Common myeloid progenitor, CD34-positive (primary cell): Measurements from ENCODE around the gene SUCLG1.
A peak's percentile ranks its signal among the peaks of the same experiment; 100 is the strongest.
"Not testable (repeated sequence)": the region's sequence is repeated elsewhere in the genome, so short reads cannot be mapped to it uniquely, and the experiment has no call there.

ENCODE experiments used
- CTCF ChIA-PET: fragments of 350-600 bp; sonication (Branson Sonifier 250); formaldehyde crosslinking; loops from one replicate; lab custom pipeline; 2021; ENCODE audit warnings: antibody characterized with exemption; lab: Charles Lee
- POLR2A ChIA-PET: fragments of 350-600 bp; sonication (Branson Sonifier 250); formaldehyde crosslinking; loops from one replicate; lab custom pipeline; 2021; ENCODE audit warnings: antibody characterized with exemption; lab: Charles Lee
- DNase-seq, 3 donors: peaks; one replicate each; pipeline versions ENCODE4 v3.0.0 to v3.0.0-alpha.2; 2013
- H3K27ac ChIP-seq, 2 experiments: 1 replicate in 1 of 2; 2 replicates in 1 of 2; pipeline ENCODE4 v1.7.0; 2013; ENCODE audit warnings: inconsistent platforms in 2 of 2, low read length in 2 of 2, mild to moderate bottlenecking in 2 of 2, low read depth in 1 of 2, moderate library complexity in 1 of 2; ENCODE audit not compliant: severe bottlenecking in 2 of 2, insufficient read depth in 1 of 2, poor library complexity in 1 of 2
- H3K27me3 ChIP-seq, 5 experiments: replicated peaks in 2 of 5; 1 replicate in 3 of 5; 2 replicates in 2 of 5; pipeline versions ENCODE4 v1.6.1 to v1.7.0; 2013; ENCODE audit warnings: low read length in 4 of 5, mild to moderate bottlenecking in 2 of 5, moderate library complexity in 2 of 5, inconsistent platforms in 1 of 5; ENCODE audit not compliant: insufficient read depth in 5 of 5, control insufficient read depth in 4 of 5
- H3K36me3 ChIP-seq, 4 experiments: 1 replicate in 2 of 4; 2 replicates in 2 of 4; pipeline versions ENCODE4 v1.6.1 to v1.7.0; 2013; ENCODE audit warnings: low read length in 3 of 4, control low read depth in 1 of 4, mild to moderate bottlenecking in 1 of 4; ENCODE audit not compliant: control insufficient read depth in 4 of 4, insufficient read depth in 4 of 4
- H3K4me1 ChIP-seq, 4 experiments: 1 replicate in 3 of 4; 2 replicates in 1 of 4; pipeline versions ENCODE4 v1.6.1 to v1.7.1; 2013; ENCODE audit warnings: low read length in 3 of 4, mild to moderate bottlenecking in 3 of 4, control low read depth in 1 of 4, inconsistent platforms in 1 of 4, moderate library complexity in 1 of 4; ENCODE audit not compliant: control insufficient read depth in 4 of 4, insufficient read depth in 4 of 4; ENCODE audit errors: control extremely low read depth in 1 of 4
- H3K4me3 ChIP-seq, 7 experiments: 1 replicate in 4 of 7; 2 replicates in 3 of 7; pipeline versions ENCODE4 v1.5.1 to v1.7.0; 2013; ENCODE audit warnings: mild to moderate bottlenecking in 7 of 7, low read length in 6 of 7, moderate library complexity in 6 of 7, inconsistent platforms in 2 of 7, low read depth in 2 of 7, control low read depth in 1 of 7; ENCODE audit not compliant: insufficient read depth in 4 of 7, control insufficient read depth in 1 of 7; ENCODE audit errors: extremely low read depth in 1 of 7
- H3K9me3 ChIP-seq, 5 experiments: 1 replicate in 4 of 5; 2 replicates in 1 of 5; pipeline versions ENCODE4 v1.6.1 to v1.7.1; 2013; ENCODE audit warnings: low read length in 4 of 5, mild to moderate bottlenecking in 2 of 5, inconsistent platforms in 1 of 5, low read depth in 1 of 5, moderate library complexity in 1 of 5; ENCODE audit not compliant: control insufficient read depth in 4 of 5, insufficient read depth in 2 of 5; ENCODE audit errors: control extremely low read depth in 1 of 5
- WGBS: methylation state at CpG from one replicate; pipeline ENCODE4 v1.1.5; 2013; ENCODE audit not compliant: insufficient coverage; 5-methylcytosine and 5-hydroxymethylcytosine counted together

Gene SUCLG1

GRCh38 chr2:84482603-84483002 is 23.5 kb upstream of the SUCLG1 start:
- CTCF ChIA-PET = interaction anchor here (1.3 kb wide), 1 partner anchor 380 kb away, joined by 3 read pairs; no protein-coding TSS in a partner anchor
- peaks cover 0 to 8% (median 4%) of the 10 kb centered on the region in 5 experiments for H3K9me3 ChIP-seq
- peaks cover 0 to 6% (median 0%) of the 10 kb centered on the region in 4 experiments for H3K4me1 ChIP-seq
- no peaks in the 10 kb centered on the region for H3K36me3 ChIP-seq
- no peak overlapping the region for H3K27ac ChIP-seq
- WGBS = 42% methylated on average over 2 of the region's 3 CpGs
- H3K4me3 ChIP-seq = no peak overlapping the region
- POLR2A ChIA-PET = no interaction called here
- peak in 1 of 3 donors; percentile 26 for DNase-seq
- no peaks in the 10 kb centered on the region for H3K27me3 ChIP-seq

DNA sequence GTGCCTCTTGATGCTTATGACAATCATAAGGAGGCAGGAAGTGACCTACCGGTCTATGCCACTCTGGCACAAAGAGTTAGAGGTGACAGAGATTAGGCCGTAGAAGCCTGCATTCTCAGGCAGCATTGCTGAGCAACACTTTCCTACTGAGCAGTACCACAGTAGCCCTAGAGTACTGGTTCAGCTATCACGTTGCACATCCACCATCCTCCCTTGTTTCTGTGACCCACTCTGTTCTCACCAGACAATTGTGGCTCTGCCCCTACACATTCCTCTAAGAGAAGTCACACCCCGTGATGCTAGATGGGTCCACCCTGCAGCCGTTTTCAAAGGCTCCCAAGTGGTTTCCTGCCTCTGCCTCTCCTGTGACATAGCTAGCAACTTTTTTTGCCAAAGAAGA is 22.6 kb upstream of the SUCLG1 start:
- ChIA-PET POLR2A (interaction anchor here (0.7 kb wide), 1 partner anchor 11 kb away, joined by 3 read pairs; no protein-coding TSS in a partner anchor), CTCF (interaction anchor here (1.3 kb wide), 1 partner anchor 381 kb away, joined by 3 read pairs; no protein-coding TSS in a partner anchor)
- DNase-seq = no peak
- Histone ChIP-seq H3K27ac (no peak overlapping the region), H3K27me3 (no peaks in the 10 kb centered on the region), H3K4me1 (peaks cover 0 to 6% (median 0%) of the 10 kb centered on the region in 4 experiments), H3K9me3 (peaks cover 0 to 16% (median 11%) of the 10 kb centered on the region in 5 experiments), H3K36me3 (no peaks in the 10 kb centered on the region), H3K4me3 (no peak overlapping the region)
- WGBS = 33% methylated on average over 5 of the region's 5 CpGs

- POLR2A ChIA-PET = interaction anchor here (0.6 kb wide), 1 partner anchor 166 kb away, joined by 3 read pairs; no protein-coding TSS in a partner anchor
- Histone ChIP-seq H3K36me3 (no peaks in the 10 kb centered on the region), H3K9me3 (peaks cover 0 to 25% (median 13%) of the 10 kb centered on the region in 5 experiments), H3K27me3 (no peaks in the 10 kb centered on the region), H3K4me1 (peaks cover 0 to 6% (median 0%) of the 10 kb centered on the region in 4 experiments), H3K27ac (no peak overlapping the region), H3K4me3 (no peak overlapping the region)
- WGBS = 96% methylated on average over 3 of the region's 3 CpGs
- CTCF ChIA-PET = no interaction called here
- DNase-seq = no peak
Observed at GRCh38 chr2:84478867-84479266, 19.8 kb upstream of the SUCLG1 start.

- ChIA-PET POLR2A (no interaction called here), CTCF (interaction anchor here (1.3 kb wide), 1 partner anchor 8 kb away, joined by 4 read pairs; no protein-coding TSS in a partner anchor)
Observed at GRCh38 chr2:84477886-84478285, 18.8 kb upstream of the SUCLG1 start.

DNA sequence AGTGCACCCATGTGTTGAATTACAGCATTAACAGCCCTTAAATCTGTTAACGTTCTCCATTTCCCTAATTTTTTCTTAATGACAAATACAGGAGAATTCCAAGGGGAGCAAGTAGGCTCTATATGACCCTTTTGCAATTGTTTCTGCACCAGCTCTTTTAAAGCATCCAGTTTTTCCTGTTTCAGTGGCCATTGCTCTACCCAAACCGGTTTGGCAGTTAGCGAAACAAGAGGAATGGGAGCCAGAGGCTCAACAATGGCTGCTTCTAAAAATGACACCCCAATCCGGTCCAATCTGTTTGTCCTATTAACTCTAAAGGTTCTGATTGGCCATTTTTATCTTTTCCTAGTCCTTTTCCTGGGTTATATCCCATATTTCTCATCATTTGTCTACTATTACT is 15.1 kb upstream of the SUCLG1 start:
- Histone ChIP-seq H3K27me3 (no peaks in the 10 kb centered on the region), H3K27ac (no peak overlapping the region), H3K4me1 (no peaks in the 10 kb centered on the region), H3K36me3 (no peaks in the 10 kb centered on the region), H3K9me3 (peaks cover 0 to 41% (median 12%) of the 10 kb centered on the region in 5 experiments), H3K4me3 (no peak overlapping the region)
- 87% methylated on average over 4 of the region's 4 CpGs for WGBS
- ChIA-PET POLR2A (no interaction called here), CTCF (no interaction called here)
- DNase-seq = no peak

More at GRCh38 chr2:84477886-84478285, 18.8 kb upstream of the SUCLG1 start:
- no peak overlapping the region for H3K4me3 ChIP-seq
- H3K9me3 ChIP-seq = peaks cover 0 to 25% (median 13%) of the 10 kb centered on the region in 5 experiments
- DNase-seq = no peak
- H3K27me3 ChIP-seq = no peaks in the 10 kb centered on the region
- H3K4me1 ChIP-seq = peaks cover 0 to 6% (median 0%) of the 10 kb centered on the region in 4 experiments
- H3K36me3 ChIP-seq = no peaks in the 10 kb centered on the region
- no peak overlapping the region for H3K27ac ChIP-seq
- no CpG with 5 or more reads among the region's 1 CpG for WGBS

- H3K36me3 ChIP-seq = peaks cover 0 to 2% (median 0%) of the 10 kb centered on the region in 4 experiments
- H3K4me3 ChIP-seq = no peak overlapping the region
- ChIA-PET CTCF (no interaction called here), POLR2A (no interaction called here)
- no peaks in the 10 kb centered on the region for H3K4me1 ChIP-seq
- WGBS = 100% methylated on average over 4 of the region's 6 CpGs
- peaks cover 0 to 40% (median 14%) of the 10 kb centered on the region in 5 experiments for H3K9me3 ChIP-seq
- no peaks in the 10 kb centered on the region for H3K27me3 ChIP-seq
- DNase-seq = no peak
- H3K27ac ChIP-seq = no peak overlapping the region
Observed at GRCh38 chr2:84472856-84473565, 13.9 kb upstream of the SUCLG1 start.

- H3K36me3 ChIP-seq, CTCF ChIA-PET, DNase-seq, POLR2A ChIA-PET, H3K27me3 ChIP-seq, H3K4me3 ChIP-seq, H3K27ac ChIP-seq, H3K4me1 ChIP-seq: not testable (repeated sequence)
- 63% methylated on average over 2 of the region's 2 CpGs for WGBS
- H3K9me3 ChIP-seq = peaks cover 0 to 35% (median 13%) of the 10 kb centered on the region in 5 experiments
Observed at GRCh38 chr2:84472423-84472822, 13.3 kb upstream of the SUCLG1 start.
